OCI-LY3 (cell line): Measurements from ENCODE around the gene CAPG.

Experiments
- H2AFZ ChIP-seq: fragments of 200-600, 300-600 bp; shearing (Covaris generic); 2 replicates; pipeline ENCODE4 v1.6.0; 2014; ENCODE audit warnings: antibody characterized with exemption, low read depth, low read length
- H3K27ac ChIP-seq: fragments of 200-600, 300-600 bp; sonication (generic); 2 replicates; pipeline ENCODE4 v1.5.1; 2014; ENCODE audit warnings: mild to moderate bottlenecking, low read length, moderate library complexity, mixed read lengths
- H3K27me3 ChIP-seq: fragments of 200-600, 300-600 bp; sonication (generic); 2 replicates; pipeline ENCODE4 v1.6.1; 2014; ENCODE audit warnings: low read depth, low read length, mixed read lengths
- H3K36me3 ChIP-seq: fragments of 200-600, 300-600 bp; sonication (generic); replicated peaks from 2 replicates; pipeline ENCODE3; 2014; ENCODE audit warnings: low read depth, low read length, mixed read lengths
- H3K4me1 ChIP-seq: fragments of 300-600, 200-600 bp; sonication (generic); 2 replicates; pipeline ENCODE4 v1.6.1; 2014; ENCODE audit warnings: low read length, mixed read lengths
- H3K4me2 ChIP-seq: fragments of 200-600, 300-600 bp; sonication (generic); 2 replicates; pipeline ENCODE4 v1.6.1; 2014; ENCODE audit warnings: low read length, mixed read lengths
- H3K4me3 ChIP-seq: fragments of 300-600, 200-600 bp; sonication (generic); 2 replicates; pipeline ENCODE4 v1.5.1; 2014; ENCODE audit warnings: antibody characterized with exemption, mild to moderate bottlenecking, low read length, moderate library complexity
- H3K79me2 ChIP-seq: fragments of 300-600, 200-600 bp; shearing (Covaris generic); 2 replicates; pipeline ENCODE4 v1.6.1; 2014; ENCODE audit warnings: mild to moderate bottlenecking, low read length, mixed read lengths
- H3K9ac ChIP-seq: fragments of 300-600, 200-600 bp; shearing (Covaris generic); 2 replicates; pipeline ENCODE4 v1.6.0; 2014; ENCODE audit warnings: mild to moderate bottlenecking, low read length, moderate library complexity
- H3K9me3 ChIP-seq: fragments of 200-600, 300-600 bp; shearing (Covaris generic); 2 replicates; pipeline ENCODE4 v1.6.1; 2014; ENCODE audit warnings: low read length, mixed read lengths; ENCODE audit not compliant: insufficient read depth
- H4K20me1 ChIP-seq: fragments of 200-600, 300-600 bp; sonication (generic); 2 replicates; pipeline ENCODE4 v1.6.1; 2016; ENCODE audit warnings: low read length, mixed read lengths; ENCODE audit not compliant: insufficient read depth
- EZH2phosphoT487 ChIP-seq: fragments of 200-600 bp; shearing (Covaris generic); IDR thresholded peaks from 2 replicates; pipeline ENCODE4 v1.6.1; 2018; ENCODE audit warnings: antibody characterized with exemption, mixed run types, low read depth
- TF ChIP-seq, protein P1 (sequence below): fragments of 200-600, 300-600 bp; sonication (generic); IDR thresholded peaks from 2 replicates; pipeline ENCODE4 v1.5.1; 2014; ENCODE audit warnings: antibody characterized with exemption, low read length, low read depth

CAPG gene

GRCh38 chr2:85449214-85449588, 39.0 kb upstream of the CAPG start:
- Histone ChIP-seq H3K36me3 (no peaks in the 10 kb centered on the region), H3K79me2 (no peaks in the 10 kb centered on the region), H3K4me1 (0 out of 2 replicates have a peak, but pooled peaks cover 3% of the 10 kb centered on the region), H4K20me1 (no peaks in the 10 kb centered on the region), H3K9ac (no peak overlapping the region), H2AFZ (no peak overlapping the region), H3K4me2 (no peak overlapping the region), H3K9me3 (no peaks in the 10 kb centered on the region), H3K27me3 (no peaks in the 10 kb centered on the region), H3K4me3 (no peak overlapping the region), H3K27ac (no peak overlapping the region)
- TF ChIP-seq, protein P1, sequence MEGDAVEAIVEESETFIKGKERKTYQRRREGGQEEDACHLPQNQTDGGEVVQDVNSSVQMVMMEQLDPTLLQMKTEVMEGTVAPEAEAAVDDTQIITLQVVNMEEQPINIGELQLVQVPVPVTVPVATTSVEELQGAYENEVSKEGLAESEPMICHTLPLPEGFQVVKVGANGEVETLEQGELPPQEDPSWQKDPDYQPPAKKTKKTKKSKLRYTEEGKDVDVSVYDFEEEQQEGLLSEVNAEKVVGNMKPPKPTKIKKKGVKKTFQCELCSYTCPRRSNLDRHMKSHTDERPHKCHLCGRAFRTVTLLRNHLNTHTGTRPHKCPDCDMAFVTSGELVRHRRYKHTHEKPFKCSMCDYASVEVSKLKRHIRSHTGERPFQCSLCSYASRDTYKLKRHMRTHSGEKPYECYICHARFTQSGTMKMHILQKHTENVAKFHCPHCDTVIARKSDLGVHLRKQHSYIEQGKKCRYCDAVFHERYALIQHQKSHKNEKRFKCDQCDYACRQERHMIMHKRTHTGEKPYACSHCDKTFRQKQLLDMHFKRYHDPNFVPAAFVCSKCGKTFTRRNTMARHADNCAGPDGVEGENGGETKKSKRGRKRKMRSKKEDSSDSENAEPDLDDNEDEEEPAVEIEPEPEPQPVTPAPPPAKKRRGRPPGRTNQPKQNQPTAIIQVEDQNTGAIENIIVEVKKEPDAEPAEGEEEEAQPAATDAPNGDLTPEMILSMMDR: no peak
- no peak for TF ChIP-seq EZH2phosphoT487

DNA sequence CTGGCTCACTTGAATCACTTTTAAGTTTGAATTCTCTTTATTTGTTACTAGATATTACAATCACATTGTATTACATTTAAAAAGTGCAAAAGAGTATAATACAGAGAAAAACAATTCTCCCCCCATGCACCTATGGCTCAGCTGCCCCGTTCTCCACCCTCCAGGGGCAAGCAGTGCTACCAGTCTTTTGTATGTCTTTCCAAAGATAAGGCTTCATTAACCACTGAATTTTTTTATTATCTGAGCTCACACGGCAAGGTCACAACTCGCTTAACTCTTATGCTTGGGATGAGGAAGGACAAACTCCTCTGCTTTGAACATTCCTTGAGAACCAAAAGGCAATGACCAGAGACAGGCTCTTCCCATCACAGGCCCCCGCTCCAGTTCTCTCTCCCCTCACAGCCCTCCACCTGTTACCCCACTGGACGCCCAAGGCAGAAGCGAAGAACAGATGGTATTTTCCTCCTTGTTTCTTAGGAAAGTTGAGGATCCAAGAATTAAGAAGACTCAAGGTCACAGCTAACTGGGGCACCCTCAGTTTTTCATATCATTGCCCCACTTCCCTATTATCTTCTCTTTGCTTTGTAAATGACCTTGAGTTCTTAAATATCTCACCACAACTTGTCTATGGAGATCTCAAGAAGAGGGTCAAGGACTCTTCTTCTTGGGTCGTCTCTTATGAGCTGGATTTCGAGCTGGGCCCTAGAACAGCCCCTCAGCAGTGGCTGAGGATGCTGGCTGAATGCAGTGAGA, 38.5 kb upstream of the CAPG start:
- 0 out of 2 replicates have a peak, but pooled peaks cover 3% of the 10 kb centered on the region for H3K4me1 ChIP-seq
- H4K20me1 ChIP-seq: no peaks in the 10 kb centered on the region
- TF ChIP-seq, protein P1: no peak
- no peak for TF ChIP-seq EZH2phosphoT487
- H3K9me3 ChIP-seq: no peaks in the 10 kb centered on the region
- no peak overlapping the region for H3K27ac ChIP-seq
- no peak overlapping the region for H3K9ac ChIP-seq
- no peaks in the 10 kb centered on the region for H3K79me2 ChIP-seq
- H3K27me3 ChIP-seq: no peaks in the 10 kb centered on the region
- H3K4me2 ChIP-seq: no peak overlapping the region
- H3K36me3 ChIP-seq: no peaks in the 10 kb centered on the region
- H3K4me3 ChIP-seq: no peak overlapping the region
- no peak overlapping the region for H2AFZ ChIP-seq

DNA sequence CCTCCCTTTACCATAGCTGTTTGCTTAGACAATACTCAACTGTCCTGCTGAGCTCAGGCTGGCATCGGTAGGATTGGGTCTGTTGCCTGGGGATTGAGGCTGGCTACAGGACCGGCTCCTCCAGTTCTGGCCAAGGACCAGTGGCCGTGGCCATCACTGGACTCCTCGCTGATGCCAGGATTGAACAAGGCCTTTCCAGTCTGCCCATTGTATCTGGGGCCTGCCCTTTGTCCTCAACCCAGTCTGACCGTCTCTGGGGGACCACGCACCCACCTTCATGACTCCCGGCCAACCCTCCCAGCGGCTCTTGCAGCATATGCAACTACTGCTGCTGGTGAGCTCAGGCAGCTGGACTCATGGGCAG, 37.0 kb upstream of the CAPG start:
- Histone ChIP-seq H3K27me3 (no peaks in the 10 kb centered on the region), H3K4me3 (no peak overlapping the region), H2AFZ (no peak overlapping the region), H3K4me1 (peaks cover 3% of the 10 kb centered on the region), H3K36me3 (no peaks in the 10 kb centered on the region), H3K9me3 (no peaks in the 10 kb centered on the region), H3K79me2 (no peaks in the 10 kb centered on the region), H3K9ac (no peak overlapping the region), H4K20me1 (no peaks in the 10 kb centered on the region), H3K27ac (no peak overlapping the region), H3K4me2 (no peak overlapping the region)
- TF ChIP-seq EZH2phosphoT487: no peak
- TF ChIP-seq, protein P1: no peak

DNA sequence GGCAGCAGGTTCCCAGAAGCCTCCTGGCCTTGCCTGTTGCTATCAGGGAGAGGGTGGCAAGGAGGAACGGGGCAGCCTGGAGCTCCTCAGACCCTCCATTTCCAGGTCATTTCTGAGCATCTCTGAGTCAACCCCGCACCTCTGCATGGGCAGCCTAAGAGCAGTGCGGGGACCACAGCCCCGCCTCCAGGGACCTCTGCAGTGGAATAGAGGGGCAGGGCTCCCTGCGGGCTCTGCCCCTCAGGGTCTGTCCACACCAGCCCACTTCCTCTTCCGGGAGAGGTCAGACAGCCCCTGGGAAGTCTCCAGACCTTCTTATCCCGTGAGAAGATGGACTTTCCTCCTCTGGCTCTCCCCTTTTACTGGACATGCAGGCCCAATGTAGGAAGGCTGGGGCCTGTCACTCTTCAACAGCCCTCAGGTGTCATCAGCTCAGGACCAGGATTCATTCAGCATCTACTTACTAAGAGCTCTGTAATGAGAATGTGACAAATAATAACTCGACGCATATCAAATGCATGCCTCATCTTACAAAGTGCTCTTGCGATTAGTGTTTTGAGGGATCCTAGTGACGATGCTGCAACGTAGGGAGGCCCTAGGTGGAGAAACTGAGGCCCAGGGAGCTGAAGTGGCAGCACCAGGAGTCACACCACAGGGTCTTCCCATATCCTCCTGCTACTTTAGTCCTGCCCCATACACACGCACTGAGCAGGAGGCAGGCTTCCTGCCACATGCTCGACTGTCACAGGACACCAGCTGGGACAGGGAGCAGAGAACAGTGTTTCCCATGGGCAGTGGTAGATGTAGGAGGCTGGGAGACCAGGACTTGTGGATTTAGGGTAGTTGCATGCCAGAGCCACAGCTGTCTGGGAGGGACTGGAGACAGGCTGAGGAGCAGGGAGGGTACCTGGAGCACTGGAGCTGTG, 36.4 kb upstream of the CAPG start:
- Histone ChIP-seq H4K20me1 (no peaks in the 10 kb centered on the region), H3K79me2 (no peaks in the 10 kb centered on the region), H2AFZ (no peak overlapping the region), H3K9me3 (no peaks in the 10 kb centered on the region), H3K4me3 (no peak overlapping the region), H3K27ac (no peak overlapping the region), H3K27me3 (no peaks in the 10 kb centered on the region), H3K4me1 (peaks cover 9% of the 10 kb centered on the region), H3K36me3 (no peaks in the 10 kb centered on the region), H3K4me2 (no peak overlapping the region), H3K9ac (no peak overlapping the region)
- TF ChIP-seq, protein P1: no peak
- TF ChIP-seq EZH2phosphoT487: no peak
